SH-SY5Y (cell line): ENCODE results near the gene CNTNAP4.

ENCODE experiments used
- GATA2 ChIP-seq: IDR thresholded peaks from 2 replicates; pipeline ENCODE4 v1.6.1; 2011; ENCODE audit warnings: mild to moderate bottlenecking, low read depth, low read length
- GATA3 ChIP-seq: IDR thresholded peaks from 2 replicates; pipeline ENCODE4 v1.6.1; 2011; ENCODE audit warnings: low read depth, mild to moderate bottlenecking, low read length, moderate library complexity

GRCh38 chr16:76293980-76294379, 16.8 kb downstream of the CNTNAP4 start:
- TF ChIP-seq GATA2 (no peak), GATA3 (no peak)
